LoVo (cell line): Measurements from ENCODE around the gene SMIM36.
A peak's percentile ranks its signal among the peaks of the same experiment; 100 is the strongest.
"Not testable (repeated sequence)": the region's sequence is repeated elsewhere in the genome, so short reads cannot be mapped to it uniquely, and the experiment has no call there.

Experiments
- DNase-seq: peaks from one replicate; pipeline ENCODE4 v3.0.0-alpha.2; 2016; ENCODE audit warnings: low spot score

Gene SMIM36

GRCh38 chr17:55510986-55511721 is at the start of gene SMIM36:
Gene SMIM36 (minus strand): TSS chr17:55511452.
- DNase-seq, result no peak

GRCh38 chr17:55555772-55556171 is 44.5 kb upstream of the SMIM36 start:
- no peak for DNase-seq

- DNase-seq, result peak; percentile 5
Observed at GRCh38 chr17:55549140-55549539, 37.9 kb upstream of the SMIM36 start.

GRCh38 chr17:55546991-55547664 is 35.9 kb upstream of the SMIM36 start:
- DNase-seq, result no peak

GRCh38 chr17:55546481-55546880 is 35.2 kb upstream of the SMIM36 start:
- DNase-seq, result no peak

GRCh38 chr17:55545806-55546205 is 34.6 kb upstream of the SMIM36 start:
- no peak for DNase-seq

DNA sequence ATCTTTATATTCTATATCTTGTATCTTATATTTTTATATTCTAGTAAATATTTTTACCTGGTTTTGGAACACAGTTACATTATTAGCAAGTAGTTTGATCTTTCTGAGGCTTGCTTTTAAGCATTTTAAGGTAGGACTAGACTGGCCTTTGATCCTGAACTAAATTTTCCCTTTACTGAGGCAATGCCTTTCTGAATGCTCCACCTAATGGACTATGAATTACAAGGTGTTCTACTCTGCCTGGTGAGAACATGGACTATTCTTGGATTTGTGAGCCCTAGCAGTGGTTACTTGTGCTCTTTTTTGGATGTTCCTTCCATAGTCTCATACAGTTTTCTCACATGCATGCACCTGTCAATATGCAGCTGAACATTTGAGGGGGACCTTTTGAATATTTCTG is 32.5 kb upstream of the SMIM36 start:
- DNase-seq, result no peak

DNA sequence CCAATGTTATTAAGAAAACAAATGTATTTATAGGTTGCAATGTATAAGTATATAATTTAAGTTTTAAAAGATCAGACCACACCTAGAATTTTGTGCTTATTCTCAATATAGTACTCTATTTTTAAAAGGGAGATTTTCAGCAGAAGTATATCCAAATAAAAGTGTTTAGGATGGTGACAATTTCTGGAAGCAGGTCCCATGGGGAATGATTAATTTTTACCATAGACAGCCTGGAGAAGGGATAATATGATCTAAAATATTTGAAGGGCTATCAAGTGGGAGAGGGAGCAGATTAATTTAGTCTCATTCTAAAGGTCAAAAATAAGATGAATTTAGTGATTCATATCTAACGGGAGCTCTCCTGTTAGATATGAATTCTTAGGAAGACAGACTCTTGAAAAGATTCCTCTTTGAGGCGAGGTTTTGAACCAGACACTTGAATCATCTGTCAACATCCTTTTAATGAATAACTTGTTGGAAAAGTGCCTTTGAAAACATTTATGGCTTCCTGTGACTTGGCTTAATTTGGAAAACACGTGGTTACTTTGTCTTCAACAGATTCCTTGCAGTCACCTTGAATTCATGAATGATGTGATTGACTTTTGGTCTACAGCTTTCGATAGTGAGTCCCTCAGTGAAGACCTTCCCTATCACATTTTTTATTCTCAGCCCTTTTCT is 29.3 kb upstream of the SMIM36 start:
- DNase-seq, result peak; percentile 35

GRCh38 chr17:55536205-55536604 is 25.0 kb upstream of the SMIM36 start:
- DNase-seq, result no peak

- DNase-seq, result no peak
Observed at GRCh38 chr17:55533608-55534007, 22.4 kb upstream of the SMIM36 start.

- no peak for DNase-seq
Observed at GRCh38 chr17:55532670-55533069, 21.4 kb upstream of the SMIM36 start.

- no peak for DNase-seq
Observed at GRCh38 chr17:55531053-55531728, 19.9 kb upstream of the SMIM36 start.

DNA sequence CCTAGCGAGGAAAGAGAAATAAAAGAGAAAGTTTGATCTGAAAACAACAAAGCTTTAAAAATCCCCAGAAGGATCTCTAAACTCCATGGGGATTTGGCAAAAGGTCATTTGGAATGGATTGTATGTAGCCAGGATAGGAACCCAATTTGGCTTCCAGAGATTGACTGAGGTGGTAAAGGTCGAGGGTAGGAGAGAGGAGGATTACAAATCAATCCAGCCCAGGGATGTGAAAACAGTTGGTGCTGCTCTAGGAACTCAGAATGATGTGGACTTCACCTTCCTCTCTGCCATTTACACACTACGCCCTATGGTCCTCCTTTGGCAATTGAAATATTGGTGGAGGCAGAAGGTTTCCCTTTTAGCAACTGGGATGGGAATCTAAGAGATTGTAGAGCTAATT is 18.8 kb upstream of the SMIM36 start:
- no peak for DNase-seq

DNA sequence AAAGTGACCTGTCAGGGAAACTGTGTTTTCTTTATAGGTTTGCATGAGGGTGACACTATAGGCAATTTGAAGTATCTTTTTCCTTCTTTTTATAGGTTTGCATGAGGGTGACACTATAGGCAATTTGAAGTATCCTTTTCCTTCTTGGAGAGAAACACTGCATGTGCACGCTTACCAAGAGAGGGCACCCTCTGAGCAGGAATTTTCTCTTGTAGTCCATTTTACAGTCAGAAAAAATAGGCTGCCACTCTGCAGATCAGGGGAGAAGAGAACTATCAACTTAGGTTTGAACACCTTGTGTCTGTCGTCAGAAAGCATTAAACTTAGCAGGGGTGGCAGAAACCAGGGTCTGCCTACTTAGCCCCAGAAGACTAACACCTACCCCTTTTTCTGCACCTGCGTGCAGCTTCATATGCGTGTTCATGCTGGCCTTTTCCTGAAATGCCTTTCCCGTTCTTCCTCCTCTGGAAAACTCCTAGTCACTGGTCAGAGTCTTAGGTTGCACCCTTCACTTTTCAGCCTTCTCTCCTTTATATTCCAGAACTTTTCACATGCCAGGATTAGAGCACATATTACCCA is 16.4 kb upstream of the SMIM36 start:
- no peak for DNase-seq

- no peak for DNase-seq
Observed at GRCh38 chr17:55524440-55525220, 13.4 kb upstream of the SMIM36 start.

DNA sequence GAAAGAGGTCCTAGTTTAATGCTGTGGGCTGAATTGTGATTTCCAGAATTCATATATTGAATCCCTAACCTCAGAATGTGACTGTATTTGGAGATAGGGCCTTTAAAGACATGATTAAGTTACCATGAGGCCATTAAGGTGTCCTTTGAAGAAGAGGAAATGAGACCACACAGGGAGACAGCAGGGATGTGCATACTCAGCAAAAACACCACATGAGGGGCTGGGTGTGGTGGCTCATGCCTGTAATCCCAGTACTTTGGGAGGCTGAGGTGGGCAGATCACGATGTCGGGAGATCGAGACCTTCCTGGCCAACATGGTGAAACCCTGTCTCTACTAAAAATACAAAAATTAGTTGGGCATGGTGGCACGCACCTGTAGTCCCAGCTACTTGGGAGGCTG is 11.8 kb upstream of the SMIM36 start:
- DNase-seq, result not testable (repeated sequence)

- no peak for DNase-seq
Observed at GRCh38 chr17:55521186-55521585, 9.9 kb upstream of the SMIM36 start.

DNA sequence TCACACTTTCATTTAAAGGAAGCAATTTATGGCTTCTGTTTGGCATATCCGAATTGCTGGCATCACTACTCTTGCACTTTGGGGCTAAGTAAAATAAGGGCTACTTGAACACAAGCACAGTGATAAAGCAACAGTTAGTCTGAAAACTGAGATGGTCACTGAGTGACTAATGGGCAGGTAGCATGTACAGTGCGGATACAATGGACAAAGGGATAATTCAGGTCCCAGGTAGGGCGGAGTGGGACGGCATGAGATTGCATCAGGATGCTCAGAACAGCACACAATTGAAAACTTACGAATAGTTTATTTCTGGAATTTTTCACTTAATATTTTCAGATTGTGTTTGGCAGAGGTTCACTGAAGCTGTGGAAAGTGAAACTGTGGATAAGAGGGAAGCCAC is 9.2 kb upstream of the SMIM36 start:
- no peak for DNase-seq

- DNase-seq, result no peak
Observed at GRCh38 chr17:55518510-55518909, 7.3 kb upstream of the SMIM36 start.

DNA sequence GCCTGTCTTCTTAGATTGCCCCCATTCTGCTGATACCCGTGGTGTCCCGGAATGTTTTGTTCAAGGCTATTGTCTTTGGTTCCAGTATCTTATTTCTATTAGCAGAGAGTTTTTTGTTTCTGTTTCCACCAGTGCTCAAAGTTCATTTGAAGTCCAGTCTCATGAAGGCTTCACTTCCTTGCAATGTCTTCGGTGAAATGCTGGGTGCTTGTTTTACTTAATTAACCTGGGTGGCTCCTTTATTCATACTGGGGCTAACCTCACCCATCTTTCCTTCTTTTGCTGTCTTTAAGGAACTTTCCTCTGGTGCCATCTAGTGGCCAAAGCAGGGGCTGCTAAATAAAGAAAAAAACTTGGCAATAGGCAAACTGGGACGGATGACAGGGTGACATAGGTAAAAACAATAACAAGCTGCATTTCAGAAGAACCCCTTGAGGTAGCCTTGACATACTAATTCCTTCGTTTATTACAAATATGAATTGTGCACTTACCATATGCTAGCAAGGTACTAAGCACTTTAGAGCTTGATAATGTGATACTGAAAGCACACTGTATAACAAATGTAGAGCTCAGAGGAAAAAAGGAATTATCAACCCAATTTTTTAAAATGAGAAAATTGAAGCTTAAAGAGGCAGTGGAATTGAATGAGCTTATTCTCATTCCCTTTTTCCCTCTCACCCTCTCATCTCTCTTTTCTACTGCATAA is 2.8 kb upstream of the SMIM36 start:
- DNase-seq, result peak; percentile 72

DNA sequence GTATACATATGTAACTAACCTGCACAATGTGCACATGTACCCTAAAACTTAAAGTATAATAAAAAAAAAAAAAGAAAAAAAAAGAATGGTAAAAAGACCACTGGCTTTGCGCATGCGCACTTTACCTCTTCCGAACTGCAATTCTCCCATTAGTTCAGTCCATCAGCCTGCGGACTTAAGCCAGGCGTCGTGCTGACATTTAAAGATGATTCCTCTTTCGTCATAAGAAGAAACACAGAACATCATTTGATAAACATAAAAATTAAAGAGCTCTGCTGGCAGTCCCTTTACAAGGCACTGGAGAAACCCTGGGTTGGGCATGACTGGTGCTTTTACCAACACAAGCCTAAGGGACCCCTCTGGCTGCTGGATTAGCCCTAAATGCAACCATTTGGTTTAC is 3.6 kb downstream of the SMIM36 start:
- not testable (repeated sequence) for DNase-seq
